Endothelial cell (in vitro differentiated cells): Measurements from ENCODE around the gene USP20. TPM values are rescaled to one million over a fixed set of nuclear protein-coding genes. Genes with fewer than 3 reads are reported as not detected.

ENCODE experiments used
- DNase-seq: peaks from one replicate; pipeline ENCODE4 v3.0.0; 2021; ENCODE audit warnings: low spot score
- H3K27ac Mint-ChIP-seq: one replicate; pipeline ENCODE4 v1.8.0; 2021; ENCODE audit warnings: mixed read lengths, inconsistent platforms; ENCODE audit not compliant: unreplicated experiment
- H3K27me3 Mint-ChIP-seq: one replicate; pipeline ENCODE4 v1.8.0; 2021; ENCODE audit warnings: mild to moderate bottlenecking, moderate library complexity, mixed read lengths, inconsistent platforms; ENCODE audit not compliant: unreplicated experiment
- H3K36me3 Mint-ChIP-seq: one replicate; pipeline ENCODE4 v1.8.0; 2021; ENCODE audit warnings: mild to moderate bottlenecking, low read depth, mixed read lengths, inconsistent platforms; ENCODE audit not compliant: unreplicated experiment
- H3K4me1 Mint-ChIP-seq: one replicate; pipeline ENCODE4 v1.8.0; 2021; ENCODE audit warnings: mild to moderate bottlenecking, mixed read lengths, inconsistent platforms; ENCODE audit not compliant: unreplicated experiment
- H3K4me3 Mint-ChIP-seq: one replicate; pipeline ENCODE4 v1.8.0; 2021; ENCODE audit warnings: mild to moderate bottlenecking, mixed read lengths, inconsistent platforms; ENCODE audit not compliant: unreplicated experiment
- H3K9me3 Mint-ChIP-seq: one replicate; pipeline ENCODE4 v1.8.0; 2021; ENCODE audit warnings: mixed read lengths, inconsistent platforms; ENCODE audit not compliant: unreplicated experiment
- CTCF ChIP-seq: fragments of 200-600 bp; sonication (generic); IDR thresholded peaks from one replicate; pipeline ENCODE4 v1.5.0; 2021; ENCODE audit warnings: antibody characterized with exemption; ENCODE audit not compliant: unreplicated experiment
- total RNA-seq: library from RNA; stranded (reverse); fragmentation: NEBNext Ultra II Directional; extraction: Animal tissue kit (Norgen Biotek cat#: 25700); gene quantifications from one replicate; pipeline ENCODE4 v1.2.1, GENCODE V29; 2021; ENCODE audit not compliant: unreplicated experiment

USP20 gene
- total RNA-seq, 1 donor from 2014 or later = 21.7 TPM

GRCh38 chr9:129916707-129917106, 81.4 kb downstream of the USP20 start:
- Mint-ChIP-seq H3K36me3 (peaks cover 16% of the 10 kb centered on the region), H3K27me3 (no peaks in the 10 kb centered on the region), H3K4me3 (no peak overlapping the region), H3K27ac (no peak overlapping the region), H3K9me3 (no peaks in the 10 kb centered on the region), H3K4me1 (no peaks in the 10 kb centered on the region)
- no peak for DNase-seq
- TF ChIP-seq CTCF = no peak

GRCh38 chr9:129918296-129918950, 83.2 kb downstream of the USP20 start:
- H3K27ac Mint-ChIP-seq = no peak overlapping the region

GRCh38 chr9:129919277-129919676, 84.0 kb downstream of the USP20 start:
- no peak for DNase-seq
- TF ChIP-seq CTCF = no peak
- Mint-ChIP-seq H3K9me3 (no peaks in the 10 kb centered on the region), H3K27me3 (no peaks in the 10 kb centered on the region), H3K4me1 (no peaks in the 10 kb centered on the region), H3K27ac (no peak overlapping the region), H3K36me3 (peaks cover 29% of the 10 kb centered on the region), H3K4me3 (no peak overlapping the region)

More at GRCh38 chr9:129918296-129918950, 83.2 kb downstream of the USP20 start:
- H3K4me3 Mint-ChIP-seq = no peak overlapping the region
- no peaks in the 10 kb centered on the region for H3K9me3 Mint-ChIP-seq
- H3K36me3 Mint-ChIP-seq = peaks cover 22% of the 10 kb centered on the region
- H3K27me3 Mint-ChIP-seq = no peaks in the 10 kb centered on the region
- no peak for DNase-seq
- no peaks in the 10 kb centered on the region for H3K4me1 Mint-ChIP-seq
- no peak for TF ChIP-seq CTCF

- no peak for DNase-seq
- no peaks in the 10 kb centered on the region for H3K27me3 Mint-ChIP-seq
- no peak for TF ChIP-seq CTCF
- H3K27ac Mint-ChIP-seq = no peak overlapping the region
- H3K4me1 Mint-ChIP-seq = no peaks in the 10 kb centered on the region
- no peak overlapping the region for H3K4me3 Mint-ChIP-seq
- H3K9me3 Mint-ChIP-seq = no peaks in the 10 kb centered on the region
- H3K36me3 Mint-ChIP-seq = peaks cover 32% of the 10 kb centered on the region
Measured at GRCh38 chr9:129919841-129920240, 84.6 kb downstream of the USP20 start.

- TF ChIP-seq CTCF = no peak
- no peaks in the 10 kb centered on the region for H3K9me3 Mint-ChIP-seq
- H3K27ac Mint-ChIP-seq = no peak overlapping the region
- no peak overlapping the region for H3K4me3 Mint-ChIP-seq
- H3K27me3 Mint-ChIP-seq = no peaks in the 10 kb centered on the region
- no peaks in the 10 kb centered on the region for H3K4me1 Mint-ChIP-seq
- H3K36me3 Mint-ChIP-seq = peaks cover 38% of the 10 kb centered on the region
- DNase-seq = no peak
Measured at GRCh38 chr9:129921905-129922304, 86.6 kb downstream of the USP20 start.
